ENCODE results near the gene FADS1.

Gene FADS1

DNA sequence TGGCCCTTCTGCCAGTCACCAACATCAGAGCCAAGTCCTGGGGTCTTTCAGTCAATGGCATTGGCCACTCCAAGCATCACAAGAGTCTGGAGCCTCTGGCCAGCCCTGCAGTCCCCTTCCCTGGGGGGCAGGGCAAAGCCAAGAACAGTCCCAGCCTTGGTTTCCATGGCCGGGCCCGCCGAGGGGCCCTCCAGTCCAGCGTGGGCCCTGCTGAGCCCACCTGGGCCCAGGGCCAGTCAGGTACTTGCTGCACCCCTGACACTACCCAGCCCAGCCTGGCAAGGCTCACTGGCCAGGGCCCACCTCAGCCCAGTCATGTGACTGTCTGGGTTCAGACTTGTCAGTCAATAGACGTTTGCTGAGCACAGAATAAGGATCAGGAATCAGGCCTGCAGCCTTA lies 35.2 kb downstream of the FADS1 start:
- Histone ChIP-seq H4K20me1 (ENCODE audit: control insufficient read depth, insufficient read depth, low read depth, low read length) (0 out of 2 replicates have a peak, but pooled peaks cover under 1% of the 10 kb centered on the region), H3K27me3 (ENCODE audit: control insufficient read depth, low read length) (peaks cover 11% of the 10 kb centered on the region)
- no peak for TF ChIP-seq EZH2phosphoT487 (IDR thresholded peaks at IDR 0.05; ENCODE audit: borderline replicate concordance, low read length)
- TF ChIP-seq, protein P1, sequence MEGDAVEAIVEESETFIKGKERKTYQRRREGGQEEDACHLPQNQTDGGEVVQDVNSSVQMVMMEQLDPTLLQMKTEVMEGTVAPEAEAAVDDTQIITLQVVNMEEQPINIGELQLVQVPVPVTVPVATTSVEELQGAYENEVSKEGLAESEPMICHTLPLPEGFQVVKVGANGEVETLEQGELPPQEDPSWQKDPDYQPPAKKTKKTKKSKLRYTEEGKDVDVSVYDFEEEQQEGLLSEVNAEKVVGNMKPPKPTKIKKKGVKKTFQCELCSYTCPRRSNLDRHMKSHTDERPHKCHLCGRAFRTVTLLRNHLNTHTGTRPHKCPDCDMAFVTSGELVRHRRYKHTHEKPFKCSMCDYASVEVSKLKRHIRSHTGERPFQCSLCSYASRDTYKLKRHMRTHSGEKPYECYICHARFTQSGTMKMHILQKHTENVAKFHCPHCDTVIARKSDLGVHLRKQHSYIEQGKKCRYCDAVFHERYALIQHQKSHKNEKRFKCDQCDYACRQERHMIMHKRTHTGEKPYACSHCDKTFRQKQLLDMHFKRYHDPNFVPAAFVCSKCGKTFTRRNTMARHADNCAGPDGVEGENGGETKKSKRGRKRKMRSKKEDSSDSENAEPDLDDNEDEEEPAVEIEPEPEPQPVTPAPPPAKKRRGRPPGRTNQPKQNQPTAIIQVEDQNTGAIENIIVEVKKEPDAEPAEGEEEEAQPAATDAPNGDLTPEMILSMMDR (IDR thresholded peaks at IDR 0.05; ENCODE audit: low read depth, low read length, poor library complexity, severe bottlenecking), result no peak

GRCh38 chr11:61780581-61781162 lies 36.1 kb downstream of the FADS1 start:
- Histone ChIP-seq H3F3A (ENCODE audit: control insufficient read depth, insufficient read depth) (no peaks in the 10 kb centered on the region), H3K4me1 (ENCODE audit: control insufficient read depth, low read length) (peaks cover 13% of the 10 kb centered on the region), H3K9me3 (ENCODE audit: control insufficient read depth, insufficient read depth, low read length) (no peaks in the 10 kb centered on the region), H3K4me2 (ENCODE audit: low read length) (no peak overlapping the region), H3K9me2 (replicated peaks; ENCODE audit: control insufficient read depth, low read length) (no peaks in the 10 kb centered on the region), H3K27ac (ENCODE audit: low read depth, low read length) (no peak overlapping the region), H4K20me1 (ENCODE audit: control insufficient read depth, insufficient read depth, low read depth, low read length) (no peaks in the 10 kb centered on the region), H3K36me3 (ENCODE audit: control insufficient read depth, low read length) (peaks cover 1% of the 10 kb centered on the region; the same call in 1 of the 2 replicates), H3K4me3 (ENCODE audit: low read length) (no peak overlapping the region), H3K79me2 (ENCODE audit: control insufficient read depth, low read length) (no peaks in the 10 kb centered on the region), H3K27me3 (ENCODE audit: control insufficient read depth, low read length) (peaks cover 11% of the 10 kb centered on the region)
- TF ChIP-seq, protein P1 (IDR thresholded peaks at IDR 0.05; ENCODE audit: low read depth, low read length, poor library complexity, severe bottlenecking), result no peak
- TF ChIP-seq EZH2phosphoT487 (IDR thresholded peaks at IDR 0.05; ENCODE audit: borderline replicate concordance, low read length), result no peak

More for the DNA sequence above, 35.2 kb downstream of the FADS1 start:
- Histone ChIP-seq H3K9me3 (ENCODE audit: control insufficient read depth, insufficient read depth, low read length) (no peaks in the 10 kb centered on the region), H3K27ac (ENCODE audit: low read depth, low read length) (no peak overlapping the region), H3K79me2 (ENCODE audit: control insufficient read depth, low read length) (no peaks in the 10 kb centered on the region), H3F3A (ENCODE audit: control insufficient read depth, insufficient read depth) (no peaks in the 10 kb centered on the region), H3K4me2 (ENCODE audit: low read length) (no peak overlapping the region), H3K4me3 (ENCODE audit: low read length) (no peak overlapping the region), H3K4me1 (ENCODE audit: control insufficient read depth, low read length) (peaks cover 13% of the 10 kb centered on the region), H3K9me2 (replicated peaks; ENCODE audit: control insufficient read depth, low read length) (no peaks in the 10 kb centered on the region), H3K36me3 (ENCODE audit: control insufficient read depth, low read length) (peaks cover 10% of the 10 kb centered on the region)

- no peaks in the 10 kb centered on the region for H4K20me1 ChIP-seq (ENCODE audit: control insufficient read depth, insufficient read depth, low read depth, low read length)
- H3K4me3 ChIP-seq (ENCODE audit: low read length), result no peak overlapping the region
- H3K27me3 ChIP-seq (ENCODE audit: control insufficient read depth, low read length), result peaks cover 11% of the 10 kb centered on the region
- no peak overlapping the region for H3K4me2 ChIP-seq (ENCODE audit: low read length)
- TF ChIP-seq, protein P1 (IDR thresholded peaks at IDR 0.05; ENCODE audit: low read depth, low read length, poor library complexity, severe bottlenecking), result no peak
- TF ChIP-seq EZH2phosphoT487 (IDR thresholded peaks at IDR 0.05; ENCODE audit: borderline replicate concordance, low read length), result no peak
- H3K9me3 ChIP-seq (ENCODE audit: control insufficient read depth, insufficient read depth, low read length), result no peaks in the 10 kb centered on the region
- H3K79me2 ChIP-seq (ENCODE audit: control insufficient read depth, low read length), result no peaks in the 10 kb centered on the region
- no peaks in the 10 kb centered on the region for H3K9me2 ChIP-seq (replicated peaks; ENCODE audit: control insufficient read depth, low read length)
- H3K36me3 ChIP-seq (ENCODE audit: control insufficient read depth, low read length), result no peaks in the 10 kb centered on the region
- peaks cover 13% of the 10 kb centered on the region for H3K4me1 ChIP-seq (ENCODE audit: control insufficient read depth, low read length)
- no peak overlapping the region for H3K27ac ChIP-seq (ENCODE audit: low read depth, low read length)
- no peaks in the 10 kb centered on the region for H3F3A ChIP-seq (ENCODE audit: control insufficient read depth, insufficient read depth)
Measured at GRCh38 chr11:61779666-61780525, 36.9 kb downstream of the FADS1 start.
